ENCODE measurements around the gene WDR5. TPM values are rescaled to one million over a fixed set of nuclear protein-coding genes. Genes with fewer than 3 reads are reported as not detected.

WDR5 gene
- total and polyA plus RNA-seq, 2 experiments from 2014 or later = 37.0 to 56.6 TPM

DNA sequence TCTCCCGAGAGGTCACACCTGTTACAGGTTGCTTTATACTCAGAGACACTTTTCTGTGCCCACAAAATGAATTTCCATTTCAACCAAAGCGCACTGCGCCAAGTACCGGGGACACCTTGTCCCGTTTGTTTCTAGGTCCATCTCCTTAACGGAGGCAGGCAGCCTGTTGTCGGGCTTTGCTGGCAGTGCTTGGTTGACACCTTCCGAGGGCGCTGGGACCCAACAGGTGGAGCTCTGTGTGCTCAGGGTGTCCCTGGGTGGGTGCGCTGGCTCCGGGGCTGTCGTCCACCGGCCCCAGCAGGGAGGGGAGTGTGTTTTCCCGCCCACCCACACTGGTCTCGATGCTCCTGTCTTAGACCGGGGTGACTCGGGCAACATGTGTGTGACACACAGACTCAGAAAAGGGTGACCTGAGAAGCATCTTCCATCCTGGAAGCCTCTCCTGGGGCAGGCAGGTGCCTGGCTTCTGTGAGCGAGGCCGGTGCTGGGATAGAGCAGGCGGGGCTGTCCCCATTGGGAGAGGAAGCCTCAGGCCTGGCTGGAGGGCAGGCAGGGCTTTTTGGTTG, 20.0 kb downstream of the WDR5 start (continued):
- TF ChIP-seq, protein P1, sequence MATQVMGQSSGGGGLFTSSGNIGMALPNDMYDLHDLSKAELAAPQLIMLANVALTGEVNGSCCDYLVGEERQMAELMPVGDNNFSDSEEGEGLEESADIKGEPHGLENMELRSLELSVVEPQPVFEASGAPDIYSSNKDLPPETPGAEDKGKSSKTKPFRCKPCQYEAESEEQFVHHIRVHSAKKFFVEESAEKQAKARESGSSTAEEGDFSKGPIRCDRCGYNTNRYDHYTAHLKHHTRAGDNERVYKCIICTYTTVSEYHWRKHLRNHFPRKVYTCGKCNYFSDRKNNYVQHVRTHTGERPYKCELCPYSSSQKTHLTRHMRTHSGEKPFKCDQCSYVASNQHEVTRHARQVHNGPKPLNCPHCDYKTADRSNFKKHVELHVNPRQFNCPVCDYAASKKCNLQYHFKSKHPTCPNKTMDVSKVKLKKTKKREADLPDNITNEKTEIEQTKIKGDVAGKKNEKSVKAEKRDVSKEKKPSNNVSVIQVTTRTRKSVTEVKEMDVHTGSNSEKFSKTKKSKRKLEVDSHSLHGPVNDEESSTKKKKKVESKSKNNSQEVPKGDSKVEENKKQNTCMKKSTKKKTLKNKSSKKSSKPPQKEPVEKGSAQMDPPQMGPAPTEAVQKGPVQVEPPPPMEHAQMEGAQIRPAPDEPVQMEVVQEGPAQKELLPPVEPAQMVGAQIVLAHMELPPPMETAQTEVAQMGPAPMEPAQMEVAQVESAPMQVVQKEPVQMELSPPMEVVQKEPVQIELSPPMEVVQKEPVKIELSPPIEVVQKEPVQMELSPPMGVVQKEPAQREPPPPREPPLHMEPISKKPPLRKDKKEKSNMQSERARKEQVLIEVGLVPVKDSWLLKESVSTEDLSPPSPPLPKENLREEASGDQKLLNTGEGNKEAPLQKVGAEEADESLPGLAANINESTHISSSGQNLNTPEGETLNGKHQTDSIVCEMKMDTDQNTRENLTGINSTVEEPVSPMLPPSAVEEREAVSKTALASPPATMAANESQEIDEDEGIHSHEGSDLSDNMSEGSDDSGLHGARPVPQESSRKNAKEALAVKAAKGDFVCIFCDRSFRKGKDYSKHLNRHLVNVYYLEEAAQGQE (IDR thresholded peaks at IDR 0.05; ENCODE audit: unreplicated experiment) = no peak

GRCh38 chr9:134156564-134157377, 20.9 kb downstream of the WDR5 start:
- no peak for DNase-seq (ENCODE audit: low spot score)
- Histone ChIP-seq H3K27me3 (ENCODE audit: insufficient read depth) (no peaks in the 10 kb centered on the region), H3K9me2 (ENCODE audit: insufficient read depth) (no peaks in the 10 kb centered on the region), H3F3A (replicated peaks; ENCODE audit: low read depth) (no peaks in the 10 kb centered on the region; the same call in 1 of the 2 replicates), H3K79me2 (replicated peaks; ENCODE audit: insufficient read depth) (no peaks in the 10 kb centered on the region), H3K4me3 (no peak overlapping the region), H3K27ac (ENCODE audit: low read depth) (no peak overlapping the region), H4K20me1 (replicated peaks; ENCODE audit: insufficient read depth) (no peaks in the 10 kb centered on the region; the same call in 1 of the 2 replicates), H3K4me1 (ENCODE audit: insufficient read depth) (no peaks in the 10 kb centered on the region), H2AFZ (no peak overlapping the region), H3K4me2 (no peak overlapping the region), H3K36me3 (ENCODE audit: insufficient read depth) (peaks cover 19% of the 10 kb centered on the region)
- Mint-ChIP-seq H3K27ac (no peak overlapping the region), H3K4me3 (no peak overlapping the region), H3K4me1 (peaks cover 2% of the 10 kb centered on the region), H3K36me3 (ENCODE audit: low read depth) (peaks cover 64% of the 10 kb centered on the region), H3K27me3 (ENCODE audit: insufficient read depth, low read depth, poor library complexity) (peaks cover 13% of the 10 kb centered on the region), H3K9me3 (no peaks in the 10 kb centered on the region)
- TF ChIP-seq, protein P1 (IDR thresholded peaks at IDR 0.05; ENCODE audit: unreplicated experiment) = no peak
- no peak for TF ChIP-seq ETS1 (IDR thresholded peaks at IDR 0.05)
- no peak for TF ChIP-seq ZNF114 (CRISPR knock-in tag; IDR thresholded peaks at IDR 0.05)
- no peak for TF ChIP-seq EZH2phosphoT487 (IDR thresholded peaks at IDR 0.05; ENCODE audit: unreplicated experiment)
- ATAC-seq = no peak
